NCI-H2029 treated with DMSO at 0.1 percent for 48 hours (cell line): ENCODE data around the gene TFEC.
A peak's percentile ranks its signal among the peaks of the same experiment; 100 is the strongest.
"Not testable (repeated sequence)": the region's sequence is repeated elsewhere in the genome, so short reads cannot be mapped to it uniquely, and the experiment has no call there.

ENCODE experiments used
- DNase-seq: peaks from one replicate; lab custom pipeline; 2025; lab: John Stamatoyannopoulos, UW

Gene TFEC

DNA sequence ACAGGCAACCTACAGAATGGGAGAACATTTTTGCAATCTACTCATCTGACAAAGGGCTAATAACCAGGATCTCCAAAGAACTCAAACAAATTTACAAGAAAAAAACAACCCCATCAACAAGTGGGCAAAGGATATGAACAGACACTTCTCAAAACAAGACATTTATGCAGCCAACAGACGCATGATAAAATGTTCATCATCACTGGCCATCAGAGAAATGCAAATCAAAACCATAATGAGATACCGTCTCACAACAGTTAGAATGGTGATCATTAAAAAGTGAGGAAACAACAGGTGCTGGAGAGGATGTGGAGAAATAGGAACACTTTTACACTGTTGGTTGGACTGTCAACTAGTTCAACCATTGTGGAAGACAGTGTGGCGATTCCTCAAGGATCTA is 100.8 kb downstream of the TFEC start:
- DNase-seq = not testable (repeated sequence)

DNA sequence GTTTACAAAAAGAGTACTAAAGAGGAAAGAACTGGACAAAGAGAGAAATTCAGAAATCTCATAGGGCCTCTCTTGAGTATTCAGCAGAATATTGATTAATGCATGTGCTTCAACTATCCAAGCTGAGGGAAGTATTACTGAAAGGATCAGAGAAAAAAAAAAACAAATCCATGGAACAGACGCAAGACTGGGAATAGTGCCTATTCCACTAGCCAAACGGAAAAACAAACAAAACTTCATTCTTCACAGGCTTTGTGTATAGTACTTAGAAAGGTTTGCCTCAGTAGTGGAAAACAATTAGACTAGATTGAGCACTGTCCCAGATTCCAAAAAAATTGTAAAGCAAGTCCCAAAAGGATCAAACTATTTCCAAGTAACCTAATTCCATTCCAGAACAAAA is 106.2 kb downstream of the TFEC start:
- DNase-seq = no peak

DNA sequence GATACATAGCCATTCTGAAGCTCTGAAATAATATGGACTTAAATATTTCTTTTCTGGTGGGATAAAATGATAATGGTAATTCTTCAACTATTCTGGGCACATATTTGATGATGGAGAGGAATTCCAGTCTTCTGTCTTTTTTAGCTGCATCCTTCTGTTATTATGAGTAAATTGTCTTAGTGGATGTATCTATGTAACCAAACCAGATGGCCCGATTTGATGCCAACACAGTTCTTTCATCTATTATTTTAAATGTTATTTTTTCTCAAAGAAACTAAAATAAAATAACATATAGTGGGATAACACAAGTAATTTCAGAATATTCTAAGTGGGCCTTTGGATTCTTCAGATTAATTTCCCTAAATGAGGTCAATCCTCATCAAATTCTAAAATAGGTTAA is 110.2 kb downstream of the TFEC start:
- DNase-seq = no peak

DNA sequence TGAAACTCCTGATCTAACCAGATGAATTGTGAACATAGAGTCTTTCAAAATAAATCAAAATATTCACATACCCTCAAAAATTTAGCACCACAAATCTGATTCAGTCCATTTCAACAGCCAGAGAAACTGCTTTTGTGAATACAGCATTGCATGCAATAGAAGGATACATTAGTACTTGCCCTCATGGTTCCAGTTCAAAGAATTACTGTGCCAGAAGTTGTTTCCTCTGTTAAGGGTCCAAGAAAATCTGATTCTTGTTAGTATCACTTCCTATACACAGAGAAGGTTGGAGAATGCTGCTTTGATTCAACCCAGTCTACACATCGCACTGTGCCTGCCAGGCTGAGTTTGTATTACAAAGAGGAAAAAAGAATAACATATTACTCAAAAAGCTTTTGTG is 115.6 kb downstream of the TFEC start:
- no peak for DNase-seq

DNA sequence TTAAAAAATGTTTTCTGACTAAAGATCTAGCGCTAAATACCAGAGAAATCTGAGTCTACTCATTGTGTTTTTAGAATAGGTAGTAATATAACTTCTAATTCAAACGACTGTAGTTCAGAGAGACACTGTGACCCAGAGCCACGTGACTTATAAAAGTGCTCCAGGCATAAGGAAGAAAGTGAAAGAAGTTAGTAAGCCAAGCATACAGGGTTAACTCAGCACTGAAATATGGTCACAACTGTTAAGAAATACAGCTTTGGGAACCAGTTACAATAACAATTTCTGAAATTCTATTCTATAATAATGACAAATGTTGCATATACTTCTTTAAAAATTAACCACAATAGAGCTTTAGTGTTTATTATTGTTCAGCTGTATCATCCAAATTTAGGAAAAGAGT is 119.1 kb downstream of the TFEC start:
- no peak for DNase-seq

DNA sequence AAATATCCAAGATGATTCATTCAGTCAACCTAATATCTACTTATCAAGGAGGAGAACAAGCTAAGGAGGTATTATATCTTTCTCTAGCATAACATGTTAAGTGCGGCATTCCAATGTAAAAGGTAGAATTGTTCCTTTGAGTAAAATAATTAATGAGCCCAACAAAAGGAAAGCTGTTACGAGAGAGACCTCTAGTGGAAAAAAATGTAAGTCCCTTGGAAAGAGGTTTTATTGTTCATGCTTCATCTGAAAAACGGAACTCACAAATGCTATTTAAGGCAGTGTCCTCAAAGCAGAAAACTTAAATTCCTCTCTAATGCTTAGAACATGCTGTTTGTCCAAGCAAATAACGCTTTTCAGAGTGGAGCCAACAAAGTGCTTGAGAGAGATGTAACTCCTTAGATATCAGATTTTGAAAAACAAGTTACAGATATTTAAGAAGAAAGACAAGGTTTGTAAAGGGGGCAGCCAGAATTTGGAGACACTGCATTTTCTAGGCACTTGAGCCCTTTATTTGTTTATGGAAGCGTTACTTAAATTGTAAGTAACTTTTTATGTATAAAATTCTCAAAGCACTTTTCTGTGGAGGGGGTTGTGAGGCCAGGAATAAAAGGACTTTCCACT is 119.9 kb downstream of the TFEC start:
- DNase-seq = peak; percentile 53

DNA sequence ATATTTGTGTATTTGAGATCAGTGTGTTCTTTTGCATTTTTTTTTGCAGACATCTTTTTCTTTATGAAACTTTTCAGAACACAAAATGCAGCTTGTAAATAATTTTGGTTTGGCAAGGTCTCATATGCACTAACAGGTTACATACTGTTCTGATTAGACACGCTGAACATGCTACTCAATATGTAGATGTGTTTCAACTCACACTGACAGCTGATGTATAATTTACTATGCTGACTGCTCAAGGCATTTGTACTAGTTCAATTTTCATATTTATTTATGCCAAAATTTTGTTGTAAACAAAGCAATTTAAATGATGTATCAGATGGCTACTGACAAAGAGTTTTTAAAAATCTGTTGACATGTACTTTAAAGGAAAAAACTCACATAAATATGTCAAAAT is 123.8 kb downstream of the TFEC start:
- DNase-seq = no peak

DNA sequence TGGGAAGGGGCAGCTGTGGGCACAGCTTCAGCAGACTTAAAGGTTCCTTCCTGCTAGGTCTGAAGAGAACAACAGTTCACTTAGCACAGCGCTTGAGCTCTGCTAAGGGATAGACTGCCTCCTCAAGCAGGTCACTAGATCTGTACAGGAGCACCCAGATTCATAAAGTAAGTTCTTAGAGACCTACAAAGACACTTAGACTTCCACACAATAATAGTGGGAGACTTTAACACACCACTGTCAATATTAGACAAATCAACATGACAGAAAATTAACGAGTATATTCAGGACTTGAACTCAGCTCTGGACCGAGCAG is 140.9 kb downstream of the TFEC start:
- no peak for DNase-seq

DNA sequence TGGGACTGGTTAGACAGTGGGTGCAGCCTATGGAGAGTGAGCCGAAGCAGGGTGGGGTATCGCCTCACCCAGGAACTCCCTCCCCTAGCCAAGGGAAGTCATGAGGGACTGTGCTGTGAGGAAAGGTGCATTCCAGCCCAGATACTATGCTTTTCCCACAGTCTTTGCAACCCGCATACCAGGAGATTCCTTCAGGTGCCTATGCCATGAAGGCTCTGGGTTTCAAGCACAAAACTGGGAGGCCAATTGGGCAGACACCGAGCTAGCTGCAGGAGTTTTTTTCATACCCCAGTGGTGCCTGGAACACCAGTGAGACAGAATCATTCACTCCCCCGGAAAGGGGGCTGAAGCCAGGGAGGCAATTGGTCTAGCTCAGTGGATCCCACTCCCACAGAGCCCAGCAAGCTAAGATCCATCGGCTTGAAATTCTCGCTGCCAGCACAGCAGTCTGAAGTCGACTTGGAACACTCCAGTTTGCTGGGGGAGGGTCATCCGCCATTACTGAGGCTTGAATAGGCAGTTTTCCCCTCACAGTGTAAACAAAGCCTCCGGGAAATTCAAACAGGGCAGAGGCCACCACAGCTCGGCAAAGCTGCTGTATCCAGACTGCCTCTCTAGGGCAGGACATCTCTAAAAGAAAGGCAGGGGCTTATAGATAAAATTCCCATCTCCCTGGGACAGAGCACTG is 141.4 kb downstream of the TFEC start:
- DNase-seq = no peak

DNA sequence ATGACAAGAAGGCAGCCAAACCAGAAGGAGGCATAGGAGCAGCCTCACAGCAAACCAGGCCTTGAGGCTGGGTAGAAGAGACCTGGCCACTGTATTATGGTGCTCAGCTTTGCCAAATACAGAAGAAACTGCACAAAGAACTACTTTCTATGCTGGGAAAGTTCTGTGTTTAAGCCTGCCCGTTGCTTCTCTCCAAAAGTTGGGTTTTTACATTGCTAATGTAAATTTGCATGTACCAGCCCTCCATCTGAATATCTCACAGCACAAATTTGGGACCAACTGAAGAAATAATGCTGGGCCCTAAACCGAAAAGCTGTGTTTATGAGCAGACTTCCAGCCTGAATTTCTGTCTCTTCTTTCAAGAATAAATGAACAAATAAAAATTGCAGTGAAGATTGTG is 145.0 kb downstream of the TFEC start:
- no peak for DNase-seq
